H1 (cell line): ENCODE measurements around the gene PRSS36. TPM values are rescaled to one million over a fixed set of nuclear protein-coding genes. Genes with fewer than 3 reads are reported as not detected.

Source experiments
- CTCF ChIA-PET: fragments of 300-600 bp; sonication (Branson Sonifier 250); formaldehyde crosslinking; loops from one replicate; lab custom pipeline; 2021; ENCODE audit not compliant: partially characterized antibody; lab: Charles Lee
- POLR2A ChIA-PET: fragments of 300-600 bp; sonication (Branson Sonifier 250); formaldehyde crosslinking; loops from one replicate; lab custom pipeline; 2021; ENCODE audit warnings: inconsistent platforms; ENCODE audit not compliant: partially characterized antibody; lab: Charles Lee
- DNase-seq, 2 experiments: peaks; one replicate each; pipeline versions ENCODE4 v3.0.0 to v3.0.0-alpha.2; 2010 to 2022; ENCODE audit warnings: low spot score in 2 of 2, low read depth in 1 of 2, mixed read lengths in 1 of 2
- FAIRE-seq: peaks from 2 replicates; lab custom pipeline; 2011; peaks lifted over from hg19 to GRCh38; lab: Jason Lieb, UNC
- H2AFZ ChIP-seq: 2 replicates; pipeline ENCODE4 v1.8.1; 2012; ENCODE audit warnings: low read length, inconsistent platforms
- H2AK5ac ChIP-seq: 2 replicates; pipeline ENCODE4 v1.6.1; 2013; ENCODE audit warnings: low read depth, low read length
- H2BK120ac ChIP-seq: replicated peaks from 2 replicates; pipeline ENCODE3; 2013; ENCODE audit warnings: low read depth, low read length, inconsistent platforms
- H2BK12ac ChIP-seq: 2 replicates; pipeline ENCODE4 v1.6.1; 2013; ENCODE audit warnings: low read depth, low read length
- H2BK15ac ChIP-seq: 2 replicates; pipeline ENCODE4 v1.6.1; 2013; ENCODE audit warnings: low read length
- H2BK20ac ChIP-seq: 2 replicates; pipeline ENCODE4 v1.6.1; 2013; ENCODE audit warnings: low read length
- H2BK5ac ChIP-seq: 2 replicates; pipeline ENCODE4 v1.6.1; 2013; ENCODE audit warnings: low read depth, low read length
- H3K14ac ChIP-seq: 2 replicates; pipeline ENCODE4 v1.6.1; 2013; ENCODE audit warnings: inconsistent platforms; ENCODE audit not compliant: insufficient read length
- H3K18ac ChIP-seq: 2 replicates; pipeline ENCODE4 v1.6.1; 2013; ENCODE audit warnings: low read length; ENCODE audit errors: extremely low read depth
- H3K23ac ChIP-seq: 2 replicates; pipeline ENCODE4 v1.6.1; 2013; ENCODE audit warnings: inconsistent platforms; ENCODE audit not compliant: insufficient read length
- H3K23me2 ChIP-seq: 2 replicates; pipeline ENCODE4 v1.6.1; 2013; ENCODE audit warnings: low read depth, low read length
- H3K27ac ChIP-seq: 2 replicates; pipeline ENCODE4 v1.6.1; 2011; ENCODE audit warnings: low read depth, low read length, inconsistent platforms
- H3K27me3 ChIP-seq, 4 experiments: replicated peaks in 1 of 4; 1 replicate in 1 of 4; 2 replicates in 3 of 4; pipeline versions ENCODE4 v1.6.1 to v1.8.1; 2011 to 2013; ENCODE audit warnings: low read length in 3 of 4, mild to moderate bottlenecking in 3 of 4, inconsistent platforms in 2 of 4, mixed read lengths in 2 of 4, moderate library complexity in 1 of 4; ENCODE audit not compliant: control insufficient read depth in 3 of 4, insufficient read depth in 3 of 4; ENCODE audit errors: extremely low read depth in 1 of 4
- H3K36me3 ChIP-seq, 4 experiments: 2 replicates each; pipeline versions ENCODE4 v1.6.1 to v1.8.1; 2011 to 2013; ENCODE audit warnings: mild to moderate bottlenecking in 4 of 4, low read length in 3 of 4, moderate library complexity in 2 of 4, control low read depth in 1 of 4, inconsistent platforms in 1 of 4; ENCODE audit not compliant: insufficient read depth in 4 of 4, control insufficient read depth in 2 of 4
- H3K4ac ChIP-seq: replicated peaks from 2 replicates; pipeline ENCODE3; 2013; ENCODE audit warnings: low read length, low read depth, mixed read lengths, inconsistent platforms; ENCODE audit not compliant: insufficient read length
- H3K4me1 ChIP-seq, 4 experiments: replicated peaks in 1 of 4; 1 replicate in 1 of 4; 2 replicates in 3 of 4; pipeline versions ENCODE4 v1.6.1 to v1.8.1; 2011 to 2013; ENCODE audit warnings: low read length in 3 of 4, inconsistent platforms in 2 of 4, mixed read lengths in 1 of 4; ENCODE audit not compliant: insufficient read depth in 4 of 4, control insufficient read depth in 3 of 4
- H3K4me2 ChIP-seq, 2 experiments: 2 replicates each; pipeline versions ENCODE4 v1.6.1 to v1.8.1; 2011 to 2013; ENCODE audit warnings: low read depth in 2 of 2, low read length in 2 of 2, control low read depth in 1 of 2, inconsistent platforms in 1 of 2, mild to moderate bottlenecking in 1 of 2; ENCODE audit not compliant: insufficient read depth in 1 of 2
- H3K4me3 ChIP-seq, 4 experiments: fragments of 200-600, 300-600 bp in 1 of 4; sonication (generic), shearing (Covaris generic), sonication (Bioruptor Twin) in 1 of 4; 2 replicates each; pipeline versions ENCODE4 v1.5.1 to v1.8.1; 2011 to 2016; ENCODE audit warnings: low read length in 4 of 4, low read depth in 3 of 4, control low read depth in 2 of 4, inconsistent platforms in 2 of 4, mild to moderate bottlenecking in 2 of 4, mixed read lengths in 1 of 4, moderate library complexity in 1 of 4; ENCODE audit not compliant: insufficient read depth in 2 of 4; ENCODE audit errors: extremely low read depth in 1 of 4
- H3K56ac ChIP-seq: replicated peaks from 2 replicates; pipeline ENCODE3; 2013; ENCODE audit warnings: low read depth, mild to moderate bottlenecking, mixed read lengths, low read length, inconsistent platforms; ENCODE audit not compliant: insufficient read length
- H3K79me1 ChIP-seq: 2 replicates; pipeline ENCODE4 v1.6.1; 2013; ENCODE audit warnings: low read depth, low read length, control low read depth
- H3K79me2 ChIP-seq, 2 experiments: 2 replicates each; pipeline versions ENCODE4 v1.6.1 to v1.8.1; 2012 to 2013; ENCODE audit warnings: low read length in 2 of 2, mild to moderate bottlenecking in 2 of 2, inconsistent platforms in 1 of 2; ENCODE audit not compliant: insufficient read depth in 2 of 2, control insufficient read depth in 1 of 2
- H3K9ac ChIP-seq, 4 experiments: replicated peaks in 1 of 4; 1 replicate in 1 of 4; 2 replicates in 3 of 4; pipeline versions ENCODE4 v1.6.1 to v1.8.1; 2011 to 2013; ENCODE audit warnings: low read depth in 3 of 4, low read length in 3 of 4, control low read depth in 2 of 4, mild to moderate bottlenecking in 2 of 4, moderate library complexity in 2 of 4, inconsistent platforms in 1 of 4; ENCODE audit errors: extremely low read depth in 1 of 4
- H3K9me3 ChIP-seq, 2 experiments: 2 replicates each; pipeline versions ENCODE4 v1.6.1 to v1.8.1; 2012 to 2013; ENCODE audit warnings: mild to moderate bottlenecking in 2 of 2, moderate library complexity in 2 of 2, control low read depth in 1 of 2, inconsistent platforms in 1 of 2, low read depth in 1 of 2, low read length in 1 of 2, mixed read lengths in 1 of 2; ENCODE audit not compliant: insufficient read depth in 2 of 2
- H4K20me1 ChIP-seq, 2 experiments: replicated peaks in 1 of 2; 2 replicates each; pipeline versions ENCODE3 to v1.8.1; 2011 to 2013; ENCODE audit warnings: inconsistent platforms in 2 of 2, low read length in 2 of 2, mild to moderate bottlenecking in 1 of 2; ENCODE audit not compliant: insufficient read depth in 2 of 2, control insufficient read depth in 1 of 2
- H4K5ac ChIP-seq: 2 replicates; pipeline ENCODE4 v1.6.1; 2013; ENCODE audit warnings: low read length, low read depth, mixed read lengths, inconsistent platforms; ENCODE audit not compliant: insufficient read length
- H4K8ac ChIP-seq: 2 replicates; pipeline ENCODE4 v1.8.0; 2013; ENCODE audit warnings: mild to moderate bottlenecking, moderate library complexity, low read length, inconsistent platforms; ENCODE audit not compliant: insufficient read depth; ENCODE audit errors: extremely low read depth
- H4K91ac ChIP-seq: replicated peaks from 2 replicates; pipeline ENCODE3; 2013; ENCODE audit warnings: low read length, mixed read lengths, inconsistent platforms; ENCODE audit not compliant: insufficient read length
- CBX8 ChIP-seq: fragments of 300-800, 300-1000 bp; sonication (generic); IDR thresholded peaks from 2 replicates; pipeline ENCODE4 v1.7.1; 2016; ENCODE audit warnings: low read depth, low read length, borderline replicate concordance
- EZH2 ChIP-seq: fragments of 200-600 bp; sonication (generic); IDR thresholded peaks from 2 replicates; pipeline ENCODE4 v1.7.1; 2012; ENCODE audit warnings: low read depth, mild to moderate bottlenecking, moderate library complexity, low read length, inconsistent platforms; ENCODE audit not compliant: severe bottlenecking
- HDAC6 ChIP-seq: IDR thresholded peaks from one replicate; pipeline ENCODE4 v1.7.1; 2012; ENCODE audit warnings: low read depth, mild to moderate bottlenecking, inconsistent platforms, low read length, moderate library complexity
- NRF1 ChIP-seq: IDR thresholded peaks from 2 replicates; pipeline ENCODE4 v1.6.1; 2011; ENCODE audit warnings: mild to moderate bottlenecking, low read depth, low read length, improper control_type of control experiment
- SIRT6 ChIP-seq: IDR thresholded peaks from one replicate; pipeline ENCODE4 v1.7.1; 2012; ENCODE audit warnings: low read length, inconsistent platforms
- YY1 ChIP-seq: IDR thresholded peaks from 2 replicates; pipeline ENCODE4 v1.6.1; 2011; ENCODE audit warnings: low read depth, mild to moderate bottlenecking, low read length
- WGBS, 2 experiments: shearing (Covaris generic) in 1 of 2; methylation state at CpG; one replicate each; pipeline versions ENCODE4 v1.1.6 to v1.1.7; 2013 to 2015; ENCODE audit warnings: low lambda C conversion rate in 2 of 2, mixed read lengths in 2 of 2, inconsistent platforms in 1 of 2, low coverage in 1 of 2, missing lambda C conversion rate in 1 of 2; ENCODE audit not compliant: insufficient replicate concordance in 2 of 2, insufficient coverage in 1 of 2, insufficient read length in 1 of 2; ENCODE audit errors: extremely low coverage in 1 of 2, missing lambda C conversion rate in 1 of 2; 5-methylcytosine and 5-hydroxymethylcytosine counted together
- polyA plus RNA-seq, 7 experiments: library from polyadenylated mRNA; depleted of rRNA in 3 of 7; stranded (reverse) in 5 of 7; unstranded in 2 of 7; fragments of >200 nt in 5 of 7; fragments of 200-250 nt in 2 of 7; gene quantifications; 1 replicate in 5 of 7; 2 replicates in 1 of 7; 4 replicates in 1 of 7; pipeline versions ENCODE4 v1.2.1 to v1.2.3, GENCODE V29; 2011 to 2013; ENCODE audit warnings: missing spikeins in 2 of 7, mixed read lengths in 2 of 7
- total RNA-seq: library from RNA; stranded (reverse); fragmentation: NEBNext Ultra II Directional; extraction: Animal tissue kit (Norgen Biotek cat#: 25700); gene quantifications from 2 replicates; pipeline ENCODE4 v1.2.1, GENCODE V29; 2021

PRSS36 gene
- total and polyA plus RNA-seq, 2 of the 8 experiments (the other 6 are each of a cell fraction or from before 2014, with no cell fraction given) = 1.3 to 1.9 TPM

- peaks cover 0 to 3% (median 0%) of the 10 kb centered on the region in 4 experiments; a peak in 1 of 7 replicates for H3K4me1 ChIP-seq
- H3K4me3 ChIP-seq = no peak overlapping the region
- ChIA-PET CTCF (interaction anchor here (1.2 kb wide), 1 partner anchor 128 kb away, joined by 4 read pairs; the partner anchor contains the start of gene HSD3B7), POLR2A (interaction anchor here (0.6 to 29.9 kb wide), 7 partner anchors 24 to 89 kb away, joined by 3 to 713 read pairs (median 5); partner anchors contain the start of genes FUS, PRSS36, PRSS8 and PYCARD)
- H2AK5ac ChIP-seq = no peak overlapping the region
- H4K20me1 ChIP-seq = no peaks in the 10 kb centered on the region
- H3K79me2 ChIP-seq = no peaks in the 10 kb centered on the region
- H3K36me3 ChIP-seq = peaks cover 2 to 18% (median 12%) of the 10 kb centered on the region in 4 experiments; a peak in 5 of 8 replicates
- H3K18ac ChIP-seq = no peak overlapping the region
- no peaks in the 10 kb centered on the region for H3K9me3 ChIP-seq
- H3K27me3 ChIP-seq = no peaks in the 10 kb centered on the region
- no peak overlapping the region for H3K56ac ChIP-seq
- DNase-seq = no peak
- H3K14ac ChIP-seq = no peak overlapping the region
- H2BK5ac ChIP-seq = no peak overlapping the region
- H4K5ac ChIP-seq = no peak overlapping the region
- no peak for FAIRE-seq
- no peaks in the 10 kb centered on the region; the same call in 1 of the 2 replicates for H3K79me1 ChIP-seq
- H2BK20ac ChIP-seq = no peak overlapping the region
- no peak overlapping the region for H4K91ac ChIP-seq
- H3K27ac ChIP-seq = no peak overlapping the region
- no peak overlapping the region for H3K9ac ChIP-seq
- H2BK15ac ChIP-seq = no peak overlapping the region
- TF ChIP-seq EZH2 (no peak), NRF1 (no peak), CBX8 (no peak), YY1 (no peak), HDAC6 (no peak), SIRT6 (no peak)
- H3K23ac ChIP-seq = no peak overlapping the region
- WGBS, 2 experiments = 74% methylated on average over 2 of the region's 2 CpGs; no CpG with 5 or more reads in 1 of the 2 experiments
- no peak overlapping the region for H2AFZ ChIP-seq
- H2BK12ac ChIP-seq = no peak overlapping the region
- H3K4ac ChIP-seq = no peak overlapping the region
- H2BK120ac ChIP-seq = no peak overlapping the region
- no peak overlapping the region for H4K8ac ChIP-seq
- H3K4me2 ChIP-seq = no peak overlapping the region
- peaks cover 8% of the 10 kb centered on the region for H3K23me2 ChIP-seq
These were observed 37.2 kb downstream of the PRSS36 start for GRCh38 chr16:31112711-31113110.
